T-cell (primary cell): ENCODE data around the gene CD300LG. TPM values are rescaled to one million over a fixed set of nuclear protein-coding genes. Genes with fewer than 3 reads are reported as not detected.
"Not testable (repeated sequence)": the region's sequence is repeated elsewhere in the genome, so short reads cannot be mapped to it uniquely, and the experiment has no call there.

Source experiments
- ATAC-seq, 4 experiments: fragments of 200-7000 bp in 3 of 4; fragments of 150-1000 bp in 1 of 4; cut with Tn5 transposase; replicated peaks in 1 of 4; 1 replicate in 3 of 4; 2 replicates in 1 of 4; pipeline ENCODE4 v1.10.0; 2021; ENCODE audit warnings: moderate library complexity in 3 of 4, mild to moderate bottlenecking in 2 of 4, moderate number of reproducible peaks in 1 of 4
- CTCF ChIA-PET, 2 donors: fragments of 300-600 bp; sonication (Branson Sonifier 250); formaldehyde crosslinking; loops; one replicate each; lab custom pipeline; 2022; ENCODE audit warnings: antibody characterized with exemption in 2 of 2; lab: Charles Lee
- POLR2A ChIA-PET, 2 donors: fragments of 300-600 bp; sonication (Branson Sonifier 250); formaldehyde crosslinking; loops; one replicate each; lab custom pipeline; 2022; ENCODE audit warnings: antibody characterized with exemption in 2 of 2; lab: Charles Lee
- DNase-seq, 35 experiments: peaks; one replicate each; pipeline versions ENCODE4 v3.0.0 to v3.0.0-alpha.2; 2013 to 2023
- H3K27ac ChIP-seq: one replicate; pipeline ENCODE4 v1.5.1; 2013; ENCODE audit warnings: low read length
- H3K27me3 ChIP-seq, 2 experiments: replicated peaks in 1 of 2; 1 replicate in 1 of 2; 2 replicates in 1 of 2; pipeline versions ENCODE4 v1.6.1 to v1.7.0; 2013; ENCODE audit warnings: low read length in 1 of 2, mixed read lengths in 1 of 2; ENCODE audit not compliant: control insufficient read depth in 2 of 2, insufficient read depth in 2 of 2; ENCODE audit errors: extremely low read depth in 1 of 2
- H3K36me3 ChIP-seq, 2 donors: 1 replicate in 1 of 2; 2 replicates in 1 of 2; pipeline versions ENCODE4 v1.6.1 to v1.7.0; 2013; ENCODE audit warnings: low read length in 1 of 2; ENCODE audit not compliant: control insufficient read depth in 2 of 2, insufficient read depth in 1 of 2; ENCODE audit errors: extremely low read depth in 1 of 2
- H3K4me1 ChIP-seq, 2 experiments: 1 replicate in 1 of 2; 2 replicates in 1 of 2; pipeline versions ENCODE4 v1.6.1 to v1.7.0; 2013; ENCODE audit warnings: low read length in 2 of 2, mixed read lengths in 1 of 2; ENCODE audit not compliant: insufficient read depth in 2 of 2, control insufficient read depth in 1 of 2; ENCODE audit errors: extremely low read depth in 1 of 2
- H3K4me3 ChIP-seq, 2 donors: 1 replicate in 1 of 2; 2 replicates in 1 of 2; pipeline versions ENCODE4 v1.5.1 to v1.7.0; 2013; ENCODE audit warnings: mild to moderate bottlenecking in 2 of 2, low read length in 1 of 2, moderate library complexity in 1 of 2; ENCODE audit not compliant: control insufficient read depth in 1 of 2; ENCODE audit errors: extremely low read depth in 1 of 2
- H3K9me3 ChIP-seq: 2 replicates; pipeline ENCODE4 v1.7.0; 2013
- H3K27ac Mint-ChIP-seq, 2 donors: one replicate each; pipeline ENCODE4 v1.8.0; 2020 to 2021; ENCODE audit warnings: mild to moderate bottlenecking in 2 of 2, mixed read lengths in 2 of 2
- H3K27me3 Mint-ChIP-seq, 2 donors: one replicate each; pipeline ENCODE4 v1.8.0; 2021 to 2022; ENCODE audit warnings: mixed read lengths in 2 of 2
- H3K36me3 Mint-ChIP-seq: one replicate; pipeline ENCODE4 v1.8.0; 2021; ENCODE audit warnings: mixed read lengths
- H3K4me1 Mint-ChIP-seq, 3 donors: one replicate each; pipeline ENCODE4 v1.8.0; 2020 to 2022; ENCODE audit warnings: mixed read lengths in 3 of 3, mild to moderate bottlenecking in 1 of 3
- H3K4me3 Mint-ChIP-seq, 3 donors: one replicate each; pipeline ENCODE4 v1.8.0; 2020 to 2022; ENCODE audit warnings: mild to moderate bottlenecking in 3 of 3, mixed read lengths in 3 of 3, moderate library complexity in 3 of 3
- H3K9me3 Mint-ChIP-seq, 3 donors: one replicate each; pipeline ENCODE4 v1.8.0; 2020 to 2022; ENCODE audit warnings: mixed read lengths in 3 of 3
- WGBS: methylation state at CpG from one replicate; pipeline ENCODE4 v1.1.5; 2013; ENCODE audit warnings: missing lambda C conversion rate; ENCODE audit not compliant: insufficient coverage; 5-methylcytosine and 5-hydroxymethylcytosine counted together
- total RNA-seq, 35 experiments: library from RNA in 6 of 35; stranded (reverse) in 6 of 35; fragments of 120-200 nt in 1 of 35; gene quantifications; one replicate each; pipeline versions ENCODE4 v1.2.1 to v1.2.4 and lab custom pipeline; 2013 to 2026

CD300LG gene
- total RNA-seq, 5 donors from 2014 or later (not counting 1 experiment from before 2014, with no cell fraction given), result not detected

DNA sequence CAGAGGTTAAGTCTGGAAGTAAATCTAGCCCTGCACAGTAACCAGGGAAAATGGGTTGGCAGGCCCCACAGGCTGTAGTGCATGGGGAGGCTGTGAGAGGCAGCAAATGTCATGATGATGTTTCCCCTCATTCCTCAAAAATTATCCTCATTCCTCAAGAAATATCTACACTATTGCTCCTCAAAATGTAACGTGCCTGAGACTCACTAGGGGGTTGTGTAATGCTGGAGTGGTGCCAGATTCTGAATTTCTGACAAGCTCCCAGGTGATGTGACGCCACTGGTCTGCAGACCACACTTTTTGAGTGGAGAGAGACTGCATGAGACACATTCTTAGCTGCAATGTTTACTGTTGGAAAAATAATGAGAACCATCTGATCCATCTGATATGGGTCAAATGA is 12.9 kb upstream of the CD300LG start:
- Mint-ChIP-seq H3K36me3 (no peaks in the 10 kb centered on the region), H3K27me3 (peaks cover 27 to 31% of the 10 kb centered on the region in 2 donors), H3K27ac (no peak overlapping the region), H3K4me1 (peaks cover 12 to 21% (median 16%) of the 10 kb centered on the region in 3 donors), H3K4me3 (peak overlapping the region; percentile 56 to 86 (median 78)), H3K9me3 (no peaks in the 10 kb centered on the region)
- DNase-seq (no peak), ATAC-seq (no peak)
- ChIA-PET CTCF (no interaction called here), POLR2A (interaction anchor here in 1 of 2 donors (0.5 kb wide), 1 partner anchor 466 kb away, joined by 3 read pairs; no protein-coding TSS in a partner anchor)
- Histone ChIP-seq H3K4me3 (no peak overlapping the region), H3K4me1 (peaks cover 2 to 13% of the 10 kb centered on the region in 2 experiments), H3K9me3 (no peaks in the 10 kb centered on the region), H3K27ac (no peak overlapping the region), H3K27me3 (peaks cover 0 to 40% of the 10 kb centered on the region in 2 experiments), H3K36me3 (no peaks in the 10 kb centered on the region)
- WGBS, result 67% methylated on average over 1 of the region's 2 CpGs

DNA sequence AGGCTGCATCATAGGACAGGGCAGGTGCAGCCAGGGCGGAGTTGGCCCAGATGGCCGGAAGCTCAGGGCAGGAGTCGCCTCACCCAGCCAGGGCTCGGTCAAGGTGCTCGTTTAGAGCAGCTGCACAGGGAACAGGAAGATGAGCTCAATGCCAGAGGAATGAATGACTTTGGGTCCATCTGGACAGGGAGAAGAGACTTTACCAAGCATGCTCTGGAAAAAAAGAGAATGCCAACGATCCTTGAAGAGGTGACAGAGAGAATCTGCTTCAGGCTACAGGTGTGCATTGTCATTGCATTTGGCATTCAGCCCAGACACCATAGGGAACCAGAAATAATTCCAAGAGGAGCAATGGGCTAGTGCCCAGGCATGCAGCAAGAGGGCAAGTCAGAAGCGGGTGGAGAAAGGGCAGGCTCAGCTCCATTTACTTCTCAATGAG is 7.3 kb upstream of the CD300LG start:
- ChIA-PET CTCF (no interaction called here), POLR2A (no interaction called here)
- Histone ChIP-seq H3K36me3 (no peaks in the 10 kb centered on the region), H3K27ac (no peak overlapping the region), H3K9me3 (no peaks in the 10 kb centered on the region), H3K27me3 (peaks cover 0 to 29% of the 10 kb centered on the region in 2 experiments), H3K4me3 (no peak overlapping the region), H3K4me1 (no peaks in the 10 kb centered on the region)
- no peaks in the 10 kb centered on the region for H3K9me3 Mint-ChIP-seq
- WGBS, result 72% methylated on average over 6 of the region's 7 CpGs
- H3K27ac Mint-ChIP-seq, result no peak overlapping the region
- peaks cover 26% of the 10 kb centered on the region in 2 donors for H3K27me3 Mint-ChIP-seq
- no peaks in the 10 kb centered on the region for H3K4me1 Mint-ChIP-seq
- DNase-seq (no peak), ATAC-seq (no peak)
- no peaks in the 10 kb centered on the region for H3K36me3 Mint-ChIP-seq
- no peak overlapping the region for H3K4me3 Mint-ChIP-seq

DNA sequence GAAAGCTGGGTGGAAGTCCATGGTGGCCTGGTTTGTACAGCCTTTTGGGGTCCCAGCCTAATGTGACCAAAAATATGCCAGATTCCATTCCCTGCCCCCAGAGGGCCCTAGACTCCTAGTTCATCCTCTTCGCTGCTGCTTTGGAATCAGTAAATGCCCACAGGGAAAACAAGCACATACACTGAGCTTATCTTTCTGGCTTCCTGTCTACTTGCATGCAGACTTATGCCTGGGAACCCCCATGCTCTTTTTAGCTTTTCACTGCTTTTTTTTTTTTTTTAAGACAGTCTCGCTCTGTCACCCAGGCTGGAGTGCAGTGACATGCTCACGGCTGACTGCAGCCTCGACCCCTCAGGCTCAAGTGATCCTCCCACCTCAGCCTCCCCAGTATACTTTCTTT is 6.2 kb upstream of the CD300LG start:
- CTCF ChIA-PET, result interaction anchor here in 1 of 2 donors (0.6 to 0.7 kb wide), 2 partner anchors 116 to 270 kb away, joined by 3 read pairs; no protein-coding TSS in a partner anchor
- Mint-ChIP-seq H3K36me3 (no peaks in the 10 kb centered on the region), H3K27me3 (peaks cover 21 to 25% of the 10 kb centered on the region in 2 donors), H3K4me3 (no peak overlapping the region), H3K4me1 (no peaks in the 10 kb centered on the region), H3K27ac (no peak overlapping the region), H3K9me3 (no peaks in the 10 kb centered on the region)
- DNase-seq (no peak), ATAC-seq (no peak)
- WGBS, result 78% methylated on average over 1 of the region's 4 CpGs
- POLR2A ChIA-PET, result no interaction called here
- no peak overlapping the region for H3K27ac ChIP-seq
- H3K27me3 ChIP-seq, result peaks cover 0 to 25% of the 10 kb centered on the region in 2 experiments
- no peaks in the 10 kb centered on the region for H3K4me1 ChIP-seq
- no peaks in the 10 kb centered on the region for H3K36me3 ChIP-seq
- H3K9me3 ChIP-seq, result no peaks in the 10 kb centered on the region
- no peak overlapping the region for H3K4me3 ChIP-seq

DNA sequence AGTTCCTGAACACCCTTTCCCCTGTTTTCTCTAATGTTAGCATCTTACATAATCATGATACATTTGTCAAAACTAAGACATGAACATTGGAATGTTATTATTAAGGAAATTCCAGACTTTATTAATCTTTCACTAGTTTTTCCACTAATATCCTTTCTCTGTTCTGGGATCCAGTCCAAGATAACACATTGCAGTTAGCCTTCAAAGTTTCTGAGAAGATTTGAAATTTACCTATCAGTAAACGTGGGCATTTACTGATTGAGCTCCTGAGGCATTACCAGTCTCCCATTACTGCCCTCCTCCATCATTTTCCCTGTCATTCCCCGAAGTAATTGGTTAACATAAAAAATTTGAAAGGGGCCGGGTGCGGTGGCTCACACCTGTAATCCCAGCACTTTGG is 5.7 kb upstream of the CD300LG start:
- CTCF ChIA-PET, result no interaction called here

DNA sequence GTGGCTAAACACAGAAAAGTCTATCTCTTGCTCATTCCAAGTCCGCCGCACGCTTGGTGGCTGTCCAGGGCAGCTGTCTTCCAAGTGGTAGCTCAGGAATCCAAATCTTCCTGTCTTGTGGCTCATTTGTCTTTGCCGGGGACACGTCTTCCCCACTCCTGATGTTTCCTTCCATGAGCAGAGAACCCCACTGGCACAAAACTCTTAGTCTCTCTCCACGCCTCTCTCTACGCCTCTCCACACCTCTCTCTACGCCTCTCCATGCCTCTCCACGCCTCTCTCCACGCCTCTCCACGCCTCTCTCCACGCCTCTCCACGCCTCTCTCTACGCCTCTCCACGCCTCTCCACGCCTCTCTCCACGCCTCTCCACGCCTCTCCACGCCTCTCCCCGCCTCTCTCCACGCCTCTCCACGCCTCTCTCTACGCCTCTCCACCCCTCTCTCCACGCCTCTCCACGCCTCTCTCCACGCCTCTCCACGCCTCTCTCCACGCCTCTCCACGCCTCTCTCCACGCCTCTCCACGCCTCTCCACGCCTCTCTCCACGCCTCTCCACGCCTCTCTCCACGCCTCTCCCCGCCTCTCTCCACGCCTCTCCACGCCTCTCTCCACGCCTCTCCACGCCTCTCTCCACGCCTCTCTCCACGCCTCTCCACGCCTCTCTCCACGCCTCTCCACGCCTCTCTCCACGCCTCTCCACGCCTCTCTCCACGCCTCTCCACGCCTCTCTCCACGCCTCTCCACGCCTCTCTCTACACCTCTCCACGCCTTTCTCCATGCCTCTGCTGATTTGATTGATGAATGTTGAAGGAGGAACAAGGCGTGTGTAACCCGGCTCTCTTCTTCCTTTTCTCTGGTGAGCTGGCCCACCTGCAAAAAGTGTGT is 4.6 kb upstream of the CD300LG start:
- H3K36me3 ChIP-seq, H3K9me3 Mint-ChIP-seq, H3K27ac ChIP-seq, ATAC-seq, H3K9me3 ChIP-seq, H3K36me3 Mint-ChIP-seq, H3K4me3 ChIP-seq, POLR2A ChIA-PET, H3K4me3 Mint-ChIP-seq, H3K27ac Mint-ChIP-seq, H3K4me1 Mint-ChIP-seq, DNase-seq, H3K4me1 ChIP-seq: not testable (repeated sequence)
- H3K27me3 Mint-ChIP-seq, result peaks cover 28 to 29% of the 10 kb centered on the region in 2 donors
- CTCF ChIA-PET, result interaction anchor here (0.5 to 0.7 kb wide), 4 partner anchors 20 to 265 kb away, joined by 3 to 7 read pairs (median 5); no protein-coding TSS in a partner anchor
- peaks cover 0 to 29% of the 10 kb centered on the region in 2 experiments for H3K27me3 ChIP-seq
- 88% methylated on average over 36 of the region's 54 CpGs for WGBS

More for the DNA sequence above, 5.7 kb upstream of the CD300LG start:
- Mint-ChIP-seq H3K4me1 (no peaks in the 10 kb centered on the region), H3K27me3 (peaks cover 24 to 25% of the 10 kb centered on the region in 2 donors), H3K36me3 (no peaks in the 10 kb centered on the region), H3K9me3 (no peaks in the 10 kb centered on the region), H3K27ac (no peak overlapping the region), H3K4me3 (no peak overlapping the region)
- DNase-seq (no peak), ATAC-seq (no peak)
- WGBS, result 96% methylated on average over 3 of the region's 4 CpGs
- Histone ChIP-seq H3K9me3 (no peaks in the 10 kb centered on the region), H3K27me3 (peaks cover 0 to 25% of the 10 kb centered on the region in 2 experiments), H3K27ac (no peak overlapping the region), H3K4me3 (no peak overlapping the region), H3K36me3 (no peaks in the 10 kb centered on the region), H3K4me1 (no peaks in the 10 kb centered on the region)
- POLR2A ChIA-PET, result no interaction called here

DNA sequence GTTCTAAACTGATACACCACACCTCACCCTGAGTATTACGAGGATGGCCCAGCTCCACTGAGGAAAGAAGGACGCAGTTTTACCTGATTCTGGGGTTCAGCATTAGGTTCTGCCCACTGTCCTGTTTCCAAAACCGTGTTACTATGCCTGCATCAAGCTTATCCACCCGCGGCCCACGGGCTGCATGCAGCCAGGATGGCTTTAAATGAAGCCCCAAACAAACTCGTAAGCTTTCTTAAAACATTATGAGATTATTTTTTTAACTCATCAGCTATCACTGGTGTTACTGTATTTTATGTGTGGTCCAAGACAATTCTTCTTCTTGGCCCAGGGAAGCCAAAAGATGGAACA is 4.0 kb upstream of the CD300LG start:
- Mint-ChIP-seq H3K27ac (no peak overlapping the region), H3K9me3 (no peaks in the 10 kb centered on the region), H3K4me3 (no peak overlapping the region), H3K36me3 (no peaks in the 10 kb centered on the region), H3K4me1 (no peaks in the 10 kb centered on the region), H3K27me3 (peaks cover 26% of the 10 kb centered on the region in 2 donors)
- peaks cover 0 to 28% of the 10 kb centered on the region in 2 experiments for H3K27me3 ChIP-seq
- ChIA-PET CTCF (interaction anchor here (0.5 to 0.7 kb wide), 2 partner anchors 20 kb away, joined by 3 to 7 read pairs; no protein-coding TSS in a partner anchor), POLR2A (no interaction called here)
- H3K4me1 ChIP-seq, result no peaks in the 10 kb centered on the region
- no peaks in the 10 kb centered on the region for H3K36me3 ChIP-seq
- no peak for DNase-seq
- H3K27ac ChIP-seq, result no peak overlapping the region
- WGBS, result 20% methylated on average over 2 of the region's 7 CpGs
- no peaks in the 10 kb centered on the region for H3K9me3 ChIP-seq
- no peak for ATAC-seq
- no peak overlapping the region for H3K4me3 ChIP-seq
